Body of pancreas (tissue), 4 donors: ENCODE results near the gene HPGDS.

Source experiments
- CTCF ChIP-seq, 7 experiments: fragments of 450-650 bp in 4 of 7; fragments of 200-600 bp in 3 of 7; sonication (generic) in 3 of 7; IDR thresholded peaks; one replicate each; pipeline ENCODE4 v1.5.1; 2016 to 2019; ENCODE audit warnings: antibody characterized with exemption in 7 of 7
- POLR2A ChIP-seq, 3 donors: fragments of 450-650 bp; IDR thresholded peaks; one replicate each; pipeline ENCODE4 v1.6.1; 2016; ENCODE audit warnings: antibody characterized with exemption in 3 of 3, mild to moderate bottlenecking in 2 of 3

GRCh38 chr4:94251094-94251493, 91.5 kb downstream of the HPGDS start:
- no peak for TF ChIP-seq POLR2A (IDR thresholded peaks at IDR 0.05)
- TF ChIP-seq CTCF (IDR thresholded peaks at IDR 0.05), result no peak
